HepG2 (cell line): ENCODE data around the gene ARHGEF40. TPM values are rescaled to one million over a fixed set of nuclear protein-coding genes. Genes with fewer than 3 reads are reported as not detected.

ENCODE experiments used
- CAMTA2 ChIP-seq: sonication (generic); formaldehyde crosslinking; IDR thresholded peaks from 2 replicates; pipeline ENCODE4 v1.4.0; 2020; ENCODE audit warnings: mild to moderate bottlenecking, missing genetic modification reagents, borderline replicate concordance
- CHD2 ChIP-seq: IDR thresholded peaks from 2 replicates; pipeline ENCODE4 v1.6.1; 2011; ENCODE audit warnings: low read depth, low read length, improper control_type of control experiment
- FOXK1 ChIP-seq: sonication (generic); formaldehyde crosslinking; IDR thresholded peaks from 2 replicates; pipeline ENCODE4 v1.4.0; 2020; ENCODE audit warnings: low read depth, missing genetic modification reagents, borderline replicate concordance
- IKZF4 ChIP-seq: sonication (generic); formaldehyde crosslinking; IDR thresholded peaks from 2 replicates; pipeline ENCODE4 v1.5.1; 2020; ENCODE audit warnings: borderline replicate concordance, mild to moderate bottlenecking, low read depth, missing genetic modification reagents; ENCODE audit errors: not compliant biosample characterization
- KDM4B ChIP-seq: sonication (generic); formaldehyde crosslinking; IDR thresholded peaks from 2 replicates; pipeline ENCODE4 v1.4.0; 2020; ENCODE audit warnings: missing genetic modification reagents
- NFE2L2 ChIP-seq: fragments of 150-350 bp; IDR thresholded peaks from 2 replicates; pipeline ENCODE4 v1.6.1; 2014; ENCODE audit warnings: low read length
- PLRG1 ChIP-seq: fragments of 450-650 bp; conservative IDR thresholded peaks from 2 replicates; pipeline ENCODE4 v1.6.1; 2016
- REPIN1 ChIP-seq: sonication (generic); formaldehyde crosslinking; IDR thresholded peaks from 2 replicates; pipeline ENCODE4 v1.8.0; 2022; ENCODE audit warnings: missing genetic modification reagents, low read depth, mild to moderate bottlenecking, borderline replicate concordance
- RFX5 ChIP-seq: IDR thresholded peaks from 2 replicates; pipeline ENCODE4 v1.6.1; 2011; ENCODE audit warnings: low read depth, low read length, improper control_type of control experiment
- STAG1 ChIP-seq: sonication (generic); formaldehyde crosslinking; IDR thresholded peaks from 2 replicates; pipeline ENCODE4 v1.4.0; 2020; ENCODE audit warnings: missing genetic modification reagents
- SYNCRIP ChIP-seq: fragments of 200-400 bp; formaldehyde crosslinking; IDR thresholded peaks from 2 replicates; pipeline ENCODE4 v1.6.1; 2018; ENCODE audit warnings: mild to moderate bottlenecking, low read depth, low read length; ENCODE audit not compliant: insufficient read depth
- ZFP62 ChIP-seq: sonication (generic); formaldehyde crosslinking; IDR thresholded peaks from 2 replicates; pipeline ENCODE4 v1.4.0; 2020; ENCODE audit warnings: missing genetic modification reagents
- ZNF160 ChIP-seq: sonication (generic); formaldehyde crosslinking; IDR thresholded peaks from 2 replicates; pipeline ENCODE4 v1.8.0; 2022; ENCODE audit warnings: mild to moderate bottlenecking, inconsistent platforms, missing genetic modification reagents
- ZNF264 ChIP-seq: sonication (generic); formaldehyde crosslinking; IDR thresholded peaks from 2 replicates; pipeline ENCODE4 v1.4.0; 2020; ENCODE audit warnings: missing genetic modification reagents
- polyA plus RNA-seq, 8 experiments: library from polyadenylated mRNA; depleted of rRNA in 3 of 8; stranded (reverse) in 7 of 8; unstranded in 1 of 8; fragments of >200 nt; fragmentation: Illumina TruSeq in 4 of 8; extraction: Trizol in 4 of 8; gene quantifications; 2 replicates each; pipeline versions ENCODE4 v1.2.1 to v1.2.3, GENCODE V29; 2011 to 2016; ENCODE audit warnings: low read depth in 4 of 8, missing spikeins in 1 of 8, mixed read lengths in 1 of 8; ENCODE audit not compliant: insufficient read depth in 1 of 8
- total RNA-seq, 5 experiments: library from RNA; depleted of rRNA; stranded (reverse); fragments of >200 nt; fragmentation: Illumina TruSeq; extraction: Trizol; gene quantifications; 2 replicates each; pipeline ENCODE4 v1.2.3, GENCODE V29; 2016; ENCODE audit warnings: low read depth in 1 of 5
- TF ChIP-seq, protein P1 (sequence below): sonication (generic); formaldehyde crosslinking; IDR thresholded peaks from 2 replicates; pipeline ENCODE4 v1.4.0; 2020; ENCODE audit warnings: missing genetic modification reagents
- TF ChIP-seq, protein P2 (sequence below): sonication (generic); formaldehyde crosslinking; IDR thresholded peaks from 2 replicates; pipeline ENCODE4 v1.4.0; 2020; ENCODE audit warnings: missing genetic modification reagents
- TF ChIP-seq, protein P3 (sequence below): sonication (generic); formaldehyde crosslinking; IDR thresholded peaks from 2 replicates; pipeline ENCODE4 v1.4.0; 2020; ENCODE audit warnings: missing genetic modification reagents, borderline replicate concordance
- TF ChIP-seq, protein P4 (sequence below): sonication (generic); formaldehyde crosslinking; IDR thresholded peaks from 2 replicates; pipeline ENCODE4 v1.5.0; 2020; ENCODE audit warnings: mild to moderate bottlenecking, missing genetic modification reagents

The ARHGEF40 gene
- total and polyA plus RNA-seq, 2 of the 13 experiments (the other 11 are each of a cell fraction or from before 2014, with no cell fraction given): 28.1 to 78.1 TPM

DNA sequence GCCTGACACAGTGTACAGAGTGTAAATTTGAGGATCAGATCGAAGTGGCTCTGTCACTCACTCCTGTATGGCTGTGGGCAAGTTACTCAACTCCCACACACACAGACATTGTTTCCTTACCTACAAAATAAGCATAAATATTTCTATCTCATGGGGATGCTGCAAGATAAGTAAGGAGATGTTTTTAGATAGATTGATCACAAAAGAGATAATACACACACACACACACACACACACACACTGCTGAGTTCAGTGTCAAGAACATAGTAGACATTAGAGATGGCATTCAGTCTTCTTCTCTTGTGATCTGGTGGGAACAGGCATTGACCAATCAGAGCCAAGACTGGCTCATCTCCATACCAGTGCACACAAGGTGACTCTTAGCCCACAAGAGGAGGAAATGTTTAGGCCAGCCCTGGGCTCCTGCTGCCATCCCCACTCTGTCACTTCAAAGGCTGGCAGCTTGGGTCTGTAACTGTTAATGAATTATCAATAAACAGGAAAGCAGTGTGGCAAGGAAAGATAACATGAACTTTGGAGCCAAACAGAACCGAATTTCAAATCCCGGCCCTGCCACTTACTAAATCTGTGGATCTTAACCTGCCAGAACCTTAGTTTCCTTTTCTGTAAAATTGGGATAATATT lies 15.9 kb upstream of the ARHGEF40 start (continued):
- TF ChIP-seq, protein P1, sequence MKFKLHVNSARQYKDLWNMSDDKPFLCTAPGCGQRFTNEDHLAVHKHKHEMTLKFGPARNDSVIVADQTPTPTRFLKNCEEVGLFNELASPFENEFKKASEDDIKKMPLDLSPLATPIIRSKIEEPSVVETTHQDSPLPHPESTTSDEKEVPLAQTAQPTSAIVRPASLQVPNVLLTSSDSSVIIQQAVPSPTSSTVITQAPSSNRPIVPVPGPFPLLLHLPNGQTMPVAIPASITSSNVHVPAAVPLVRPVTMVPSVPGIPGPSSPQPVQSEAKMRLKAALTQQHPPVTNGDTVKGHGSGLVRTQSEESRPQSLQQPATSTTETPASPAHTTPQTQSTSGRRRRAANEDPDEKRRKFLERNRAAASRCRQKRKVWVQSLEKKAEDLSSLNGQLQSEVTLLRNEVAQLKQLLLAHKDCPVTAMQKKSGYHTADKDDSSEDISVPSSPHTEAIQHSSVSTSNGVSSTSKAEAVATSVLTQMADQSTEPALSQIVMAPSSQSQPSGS: peak; percentile 65
- TF ChIP-seq NFE2L2 (no peak), KDM4B (CRISPR knock-in tag) (peak; percentile 78; the same call in 1 of the 2 replicates), ZNF264 (peak; percentile 87; the same call in 1 of the 2 replicates), CAMTA2 (CRISPR knock-in tag) (no peak), STAG1 (CRISPR knock-in tag) (0 out of 2 replicates have a peak, but pooled peaks have one; percentile 22), FOXK1 (CRISPR knock-in tag) (peak; percentile 93), IKZF4 (CRISPR knock-in tag) (no peak), ZNF160 (CRISPR knock-in tag) (0 out of 2 replicates have a peak, but pooled peaks have one; percentile 76), REPIN1 (CRISPR knock-in tag) (peak; percentile 91), CHD2 (0 out of 2 replicates have a peak, but pooled peaks have one; percentile 23), PLRG1 (no peak), ZFP62 (CRISPR knock-in tag) (no peak), RFX5 (peak; percentile 76), SYNCRIP (no peak)
- TF ChIP-seq, protein P2, sequence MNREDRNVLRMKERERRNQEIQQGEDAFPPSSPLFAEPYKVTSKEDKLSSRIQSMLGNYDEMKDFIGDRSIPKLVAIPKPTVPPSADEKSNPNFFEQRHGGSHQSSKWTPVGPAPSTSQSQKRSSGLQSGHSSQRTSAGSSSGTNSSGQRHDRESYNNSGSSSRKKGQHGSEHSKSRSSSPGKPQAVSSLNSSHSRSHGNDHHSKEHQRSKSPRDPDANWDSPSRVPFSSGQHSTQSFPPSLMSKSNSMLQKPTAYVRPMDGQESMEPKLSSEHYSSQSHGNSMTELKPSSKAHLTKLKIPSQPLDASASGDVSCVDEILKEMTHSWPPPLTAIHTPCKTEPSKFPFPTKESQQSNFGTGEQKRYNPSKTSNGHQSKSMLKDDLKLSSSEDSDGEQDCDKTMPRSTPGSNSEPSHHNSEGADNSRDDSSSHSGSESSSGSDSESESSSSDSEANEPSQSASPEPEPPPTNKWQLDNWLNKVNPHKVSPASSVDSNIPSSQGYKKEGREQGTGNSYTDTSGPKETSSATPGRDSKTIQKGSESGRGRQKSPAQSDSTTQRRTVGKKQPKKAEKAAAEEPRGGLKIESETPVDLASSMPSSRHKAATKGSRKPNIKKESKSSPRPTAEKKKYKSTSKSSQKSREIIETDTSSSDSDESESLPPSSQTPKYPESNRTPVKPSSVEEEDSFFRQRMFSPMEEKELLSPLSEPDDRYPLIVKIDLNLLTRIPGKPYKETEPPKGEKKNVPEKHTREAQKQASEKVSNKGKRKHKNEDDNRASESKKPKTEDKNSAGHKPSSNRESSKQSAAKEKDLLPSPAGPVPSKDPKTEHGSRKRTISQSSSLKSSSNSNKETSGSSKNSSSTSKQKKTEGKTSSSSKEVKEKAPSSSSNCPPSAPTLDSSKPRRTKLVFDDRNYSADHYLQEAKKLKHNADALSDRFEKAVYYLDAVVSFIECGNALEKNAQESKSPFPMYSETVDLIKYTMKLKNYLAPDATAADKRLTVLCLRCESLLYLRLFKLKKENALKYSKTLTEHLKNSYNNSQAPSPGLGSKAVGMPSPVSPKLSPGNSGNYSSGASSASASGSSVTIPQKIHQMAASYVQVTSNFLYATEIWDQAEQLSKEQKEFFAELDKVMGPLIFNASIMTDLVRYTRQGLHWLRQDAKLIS (CRISPR knock-in tag): no peak
- TF ChIP-seq, protein P3, sequence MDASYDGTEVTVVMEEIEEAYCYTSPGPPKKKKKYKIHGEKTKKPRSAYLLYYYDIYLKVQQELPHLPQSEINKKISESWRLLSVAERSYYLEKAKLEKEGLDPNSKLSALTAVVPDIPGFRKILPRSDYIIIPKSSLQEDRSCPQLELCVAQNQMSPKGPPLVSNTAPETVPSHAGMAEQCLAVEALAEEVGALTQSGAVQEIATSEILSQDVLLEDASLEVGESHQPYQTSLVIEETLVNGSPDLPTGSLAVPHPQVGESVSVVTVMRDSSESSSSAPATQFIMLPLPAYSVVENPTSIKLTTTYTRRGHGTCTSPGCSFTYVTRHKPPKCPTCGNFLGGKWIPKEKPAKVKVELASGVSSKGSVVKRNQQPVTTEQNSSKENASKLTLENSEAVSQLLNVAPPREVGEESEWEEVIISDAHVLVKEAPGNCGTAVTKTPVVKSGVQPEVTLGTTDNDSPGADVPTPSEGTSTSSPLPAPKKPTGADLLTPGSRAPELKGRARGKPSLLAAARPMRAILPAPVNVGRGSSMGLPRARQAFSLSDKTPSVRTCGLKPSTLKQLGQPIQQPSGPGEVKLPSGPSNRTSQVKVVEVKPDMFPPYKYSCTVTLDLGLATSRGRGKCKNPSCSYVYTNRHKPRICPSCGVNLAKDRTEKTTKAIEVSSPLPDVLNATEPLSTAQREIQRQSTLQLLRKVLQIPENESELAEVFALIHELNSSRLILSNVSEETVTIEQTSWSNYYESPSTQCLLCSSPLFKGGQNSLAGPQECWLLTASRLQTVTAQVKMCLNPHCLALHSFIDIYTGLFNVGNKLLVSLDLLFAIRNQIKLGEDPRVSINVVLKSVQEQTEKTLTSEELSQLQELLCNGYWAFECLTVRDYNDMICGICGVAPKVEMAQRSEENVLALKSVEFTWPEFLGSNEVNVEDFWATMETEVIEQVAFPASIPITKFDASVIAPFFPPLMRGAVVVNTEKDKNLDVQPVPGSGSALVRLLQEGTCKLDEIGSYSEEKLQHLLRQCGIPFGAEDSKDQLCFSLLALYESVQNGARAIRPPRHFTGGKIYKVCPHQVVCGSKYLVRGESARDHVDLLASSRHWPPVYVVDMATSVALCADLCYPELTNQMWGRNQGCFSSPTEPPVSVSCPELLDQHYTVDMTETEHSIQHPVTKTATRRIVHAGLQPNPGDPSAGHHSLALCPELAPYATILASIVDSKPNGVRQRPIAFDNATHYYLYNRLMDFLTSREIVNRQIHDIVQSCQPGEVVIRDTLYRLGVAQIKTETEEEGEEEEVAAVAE (CRISPR knock-in tag): 0 out of 2 replicates have a peak, but pooled peaks have one; percentile 30
- TF ChIP-seq, protein P4, sequence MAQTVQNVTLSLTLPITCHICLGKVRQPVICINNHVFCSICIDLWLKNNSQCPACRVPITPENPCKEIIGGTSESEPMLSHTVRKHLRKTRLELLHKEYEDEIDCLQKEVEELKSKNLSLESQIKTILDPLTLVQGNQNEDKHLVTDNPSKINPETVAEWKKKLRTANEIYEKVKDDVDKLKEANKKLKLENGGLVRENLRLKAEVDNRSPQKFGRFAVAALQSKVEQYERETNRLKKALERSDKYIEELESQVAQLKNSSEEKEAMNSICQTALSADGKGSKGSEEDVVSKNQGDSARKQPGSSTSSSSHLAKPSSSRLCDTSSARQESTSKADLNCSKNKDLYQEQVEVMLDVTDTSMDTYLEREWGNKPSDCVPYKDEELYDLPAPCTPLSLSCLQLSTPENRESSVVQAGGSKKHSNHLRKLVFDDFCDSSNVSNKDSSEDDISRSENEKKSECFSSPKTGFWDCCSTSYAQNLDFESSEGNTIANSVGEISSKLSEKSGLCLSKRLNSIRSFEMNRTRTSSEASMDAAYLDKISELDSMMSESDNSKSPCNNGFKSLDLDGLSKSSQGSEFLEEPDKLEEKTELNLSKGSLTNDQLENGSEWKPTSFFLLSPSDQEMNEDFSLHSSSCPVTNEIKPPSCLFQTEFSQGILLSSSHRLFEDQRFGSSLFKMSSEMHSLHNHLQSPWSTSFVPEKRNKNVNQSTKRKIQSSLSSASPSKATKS (CRISPR knock-in tag): no peak; the same call in 1 of the 2 replicates
